Fibroblast of mammary gland (primary cell): ENCODE results near the gene TBC1D24.

Experiments
- DNase-seq: peaks from one replicate; pipeline ENCODE4 v3.0.0-alpha.2; 2010; ENCODE audit warnings: low read depth
- H3K4me3 ChIP-seq: 2 replicates; pipeline ENCODE4 v1.5.1; 2011; ENCODE audit warnings: low read depth, mild to moderate bottlenecking, low read length, moderate library complexity; ENCODE audit not compliant: control insufficient read depth
- TF ChIP-seq, protein P1 (sequence below): conservative IDR thresholded peaks from 2 replicates; pipeline ENCODE4 v1.5.1; 2011; ENCODE audit warnings: low read depth, low read length, inconsistent platforms; ENCODE audit not compliant: control insufficient read depth, insufficient read depth

The TBC1D24 gene

DNA sequence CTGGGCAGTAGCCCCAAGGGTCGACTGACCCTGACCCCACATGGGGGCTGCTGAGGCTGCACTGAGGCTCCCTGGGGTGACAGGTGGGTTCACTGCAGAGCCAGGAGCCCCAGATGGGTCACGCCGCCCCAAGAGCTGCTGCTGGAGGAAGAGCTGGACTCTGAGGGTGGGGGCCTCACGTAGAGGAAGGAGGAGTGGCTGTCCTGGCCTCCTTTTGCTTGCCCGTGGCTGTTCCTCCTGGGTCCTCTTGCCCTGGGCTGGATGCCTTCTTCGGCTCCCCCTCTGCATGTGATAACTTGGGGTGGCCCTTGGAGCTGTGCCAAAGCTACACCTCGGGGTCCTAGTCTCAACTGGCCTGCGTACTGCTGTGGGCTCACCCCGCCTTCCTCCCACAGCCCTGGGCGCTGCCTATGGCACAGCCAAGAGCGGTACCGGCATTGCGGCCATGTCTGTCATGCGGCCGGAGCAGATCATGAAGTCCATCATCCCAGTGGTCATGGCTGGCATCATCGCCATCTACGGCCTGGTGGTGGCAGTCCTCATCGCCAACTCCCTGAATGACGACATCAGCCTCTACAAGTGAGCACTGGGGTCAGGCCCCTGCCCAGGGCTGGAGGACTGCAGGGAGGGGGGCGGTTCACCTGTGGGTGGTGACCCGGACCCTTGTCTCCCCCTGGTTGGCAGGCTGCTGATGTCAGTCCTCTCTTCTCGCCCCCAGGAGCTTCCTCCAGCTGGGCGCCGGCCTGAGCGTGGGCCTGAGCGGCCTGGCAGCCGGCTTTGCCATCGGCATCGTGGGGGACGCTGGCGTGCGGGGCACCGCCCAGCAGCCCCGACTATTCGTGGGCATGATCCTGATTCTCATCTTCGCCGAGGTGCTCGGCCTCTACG is 44.1 kb downstream of the TBC1D24 start:
- H3K4me3 ChIP-seq: no peak overlapping the region
- TF ChIP-seq, protein P1, sequence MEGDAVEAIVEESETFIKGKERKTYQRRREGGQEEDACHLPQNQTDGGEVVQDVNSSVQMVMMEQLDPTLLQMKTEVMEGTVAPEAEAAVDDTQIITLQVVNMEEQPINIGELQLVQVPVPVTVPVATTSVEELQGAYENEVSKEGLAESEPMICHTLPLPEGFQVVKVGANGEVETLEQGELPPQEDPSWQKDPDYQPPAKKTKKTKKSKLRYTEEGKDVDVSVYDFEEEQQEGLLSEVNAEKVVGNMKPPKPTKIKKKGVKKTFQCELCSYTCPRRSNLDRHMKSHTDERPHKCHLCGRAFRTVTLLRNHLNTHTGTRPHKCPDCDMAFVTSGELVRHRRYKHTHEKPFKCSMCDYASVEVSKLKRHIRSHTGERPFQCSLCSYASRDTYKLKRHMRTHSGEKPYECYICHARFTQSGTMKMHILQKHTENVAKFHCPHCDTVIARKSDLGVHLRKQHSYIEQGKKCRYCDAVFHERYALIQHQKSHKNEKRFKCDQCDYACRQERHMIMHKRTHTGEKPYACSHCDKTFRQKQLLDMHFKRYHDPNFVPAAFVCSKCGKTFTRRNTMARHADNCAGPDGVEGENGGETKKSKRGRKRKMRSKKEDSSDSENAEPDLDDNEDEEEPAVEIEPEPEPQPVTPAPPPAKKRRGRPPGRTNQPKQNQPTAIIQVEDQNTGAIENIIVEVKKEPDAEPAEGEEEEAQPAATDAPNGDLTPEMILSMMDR: no peak
- no peak for DNase-seq

GRCh38 chr16:2519711-2520080 is 44.8 kb downstream of the TBC1D24 start:
- no peak for DNase-seq
- no peak overlapping the region for H3K4me3 ChIP-seq
- TF ChIP-seq, protein P1: no peak

GRCh38 chr16:2520097-2520783 is 45.3 kb downstream of the TBC1D24 start, which contains the start of gene AMDHD2:
Gene AMDHD2, plus strand, starts transcription at chr16:2520371. Its CDS starts 88 bp downstream, at chr16:2520459.
- peak within 1 kb of the TSS; percentile 69 for H3K4me3 ChIP-seq
- TF ChIP-seq, protein P1: no peak
- DNase-seq: peak; percentile 91

- TF ChIP-seq, protein P1: peak; percentile 14
- peak overlapping the region; percentile 69 for H3K4me3 ChIP-seq
- DNase-seq: peak; percentile 55
Measured at GRCh38 chr16:2520784-2521531, 46.0 kb downstream of the TBC1D24 start.

DNA sequence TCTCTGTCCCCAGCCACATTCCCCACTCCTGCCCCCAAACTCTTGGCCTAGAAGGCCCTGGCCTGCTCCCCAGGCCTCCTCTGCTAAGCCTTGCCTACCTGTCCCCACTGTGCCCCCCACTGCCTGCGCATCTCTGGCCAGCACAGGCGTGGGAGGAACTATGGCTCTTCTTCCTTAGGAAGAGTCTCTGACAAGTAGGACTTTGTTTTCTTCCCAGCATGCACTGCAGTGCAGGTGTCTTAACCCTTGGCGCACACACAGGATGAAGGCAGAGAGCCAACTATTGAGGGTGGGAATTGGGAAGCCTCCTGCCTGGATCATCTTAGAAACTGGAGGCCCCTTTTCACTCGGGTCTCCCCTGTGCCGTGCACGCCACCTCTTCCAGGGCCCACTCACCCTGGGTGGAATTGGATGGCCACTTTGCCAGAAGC is 48.9 kb downstream of the TBC1D24 start:
- DNase-seq: no peak

More for the DNA sequence above, 48.9 kb downstream of the TBC1D24 start:
- TF ChIP-seq, protein P1: no peak
- no peak overlapping the region for H3K4me3 ChIP-seq
